ENCODE results near the gene TAF1B.

DNA sequence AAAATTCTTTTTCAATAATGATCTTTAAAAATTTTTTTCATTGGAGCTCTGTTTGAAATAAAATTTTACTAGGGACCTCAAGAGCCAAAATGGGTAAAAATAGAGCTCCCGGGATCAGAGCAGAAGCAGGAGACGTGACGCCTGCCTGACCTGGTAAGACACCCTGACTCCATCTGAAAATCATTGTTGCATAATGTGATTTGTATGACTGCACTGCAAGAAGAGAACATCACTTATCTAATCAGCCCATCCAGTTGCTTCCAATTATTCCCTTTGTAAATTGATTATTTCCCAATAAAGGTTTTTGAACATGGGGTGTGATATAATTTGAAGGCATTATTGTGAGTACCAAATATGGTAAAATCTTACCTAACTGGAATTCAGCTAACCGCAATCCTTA, 17.1 kb upstream of the TAF1B start:
- TF ChIP-seq, protein P1, sequence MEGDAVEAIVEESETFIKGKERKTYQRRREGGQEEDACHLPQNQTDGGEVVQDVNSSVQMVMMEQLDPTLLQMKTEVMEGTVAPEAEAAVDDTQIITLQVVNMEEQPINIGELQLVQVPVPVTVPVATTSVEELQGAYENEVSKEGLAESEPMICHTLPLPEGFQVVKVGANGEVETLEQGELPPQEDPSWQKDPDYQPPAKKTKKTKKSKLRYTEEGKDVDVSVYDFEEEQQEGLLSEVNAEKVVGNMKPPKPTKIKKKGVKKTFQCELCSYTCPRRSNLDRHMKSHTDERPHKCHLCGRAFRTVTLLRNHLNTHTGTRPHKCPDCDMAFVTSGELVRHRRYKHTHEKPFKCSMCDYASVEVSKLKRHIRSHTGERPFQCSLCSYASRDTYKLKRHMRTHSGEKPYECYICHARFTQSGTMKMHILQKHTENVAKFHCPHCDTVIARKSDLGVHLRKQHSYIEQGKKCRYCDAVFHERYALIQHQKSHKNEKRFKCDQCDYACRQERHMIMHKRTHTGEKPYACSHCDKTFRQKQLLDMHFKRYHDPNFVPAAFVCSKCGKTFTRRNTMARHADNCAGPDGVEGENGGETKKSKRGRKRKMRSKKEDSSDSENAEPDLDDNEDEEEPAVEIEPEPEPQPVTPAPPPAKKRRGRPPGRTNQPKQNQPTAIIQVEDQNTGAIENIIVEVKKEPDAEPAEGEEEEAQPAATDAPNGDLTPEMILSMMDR (IDR thresholded peaks at IDR 0.05): no peak
- TF ChIP-seq EP300 (IDR thresholded peaks at IDR 0.05): no peak

Data from ovary (tissue), 3 donors.